ENCODE results near the gene TBC1D1.

The TBC1D1 gene

GRCh38 chr4:38155589-38156294 is 264.9 kb downstream of the TBC1D1 start:
- DNase-seq: no peak

GRCh38 chr4:38157592-38157991 is 266.7 kb downstream of the TBC1D1 start:
- DNase-seq: no peak

GRCh38 chr4:38160487-38161207 is 269.8 kb downstream of the TBC1D1 start:
- peak; percentile 98 for DNase-seq

- peak; percentile 45 for DNase-seq
Observed at GRCh38 chr4:38161208-38162113, 270.6 kb downstream of the TBC1D1 start.

GRCh38 chr4:38162240-38162784 is 271.4 kb downstream of the TBC1D1 start:
- DNase-seq: peak; percentile 66

- DNase-seq: peak; percentile 69
Observed at GRCh38 chr4:38163216-38164006, 272.5 kb downstream of the TBC1D1 start.

- no peak for DNase-seq
Observed at GRCh38 chr4:38164346-38164745, 273.5 kb downstream of the TBC1D1 start.

- no peak for DNase-seq
Observed at GRCh38 chr4:38166082-38166481, 275.2 kb downstream of the TBC1D1 start.

- no peak for DNase-seq
Observed at GRCh38 chr4:38166768-38167167, 275.9 kb downstream of the TBC1D1 start.

GRCh38 chr4:38167973-38168372 is 277.1 kb downstream of the TBC1D1 start:
- no peak for DNase-seq

- no peak for DNase-seq
Observed at GRCh38 chr4:38169524-38169923, 278.6 kb downstream of the TBC1D1 start.

GRCh38 chr4:38170338-38171169 is 279.7 kb downstream of the TBC1D1 start:
- no peak for DNase-seq

GRCh38 chr4:38172078-38172477 is 281.2 kb downstream of the TBC1D1 start:
- DNase-seq: no peak

- DNase-seq: no peak
Observed at GRCh38 chr4:38173935-38174518, 283.1 kb downstream of the TBC1D1 start.

- peak; percentile 71 for DNase-seq
Observed at GRCh38 chr4:38174801-38175200, 283.9 kb downstream of the TBC1D1 start.

- DNase-seq: no peak
Observed at GRCh38 chr4:38176165-38176564, 285.3 kb downstream of the TBC1D1 start.

- no peak for DNase-seq
Observed at GRCh38 chr4:38177035-38177546, 286.2 kb downstream of the TBC1D1 start.

GRCh38 chr4:38177641-38178391 is 286.9 kb downstream of the TBC1D1 start:
- no peak for DNase-seq

GRCh38 chr4:38178392-38178995 is 287.6 kb downstream of the TBC1D1 start:
- DNase-seq: no peak
